ENCODE data around the gene CBARP. TPM values are rescaled to one million over a fixed set of nuclear protein-coding genes. Genes with fewer than 3 reads are reported as not detected.

Gene CBARP
- total and polyA plus RNA-seq, 2 donors (not counting 3 experiments of a cell fraction or from before 2014, with no cell fraction given), result 3.5 to 9.2 TPM

DNA sequence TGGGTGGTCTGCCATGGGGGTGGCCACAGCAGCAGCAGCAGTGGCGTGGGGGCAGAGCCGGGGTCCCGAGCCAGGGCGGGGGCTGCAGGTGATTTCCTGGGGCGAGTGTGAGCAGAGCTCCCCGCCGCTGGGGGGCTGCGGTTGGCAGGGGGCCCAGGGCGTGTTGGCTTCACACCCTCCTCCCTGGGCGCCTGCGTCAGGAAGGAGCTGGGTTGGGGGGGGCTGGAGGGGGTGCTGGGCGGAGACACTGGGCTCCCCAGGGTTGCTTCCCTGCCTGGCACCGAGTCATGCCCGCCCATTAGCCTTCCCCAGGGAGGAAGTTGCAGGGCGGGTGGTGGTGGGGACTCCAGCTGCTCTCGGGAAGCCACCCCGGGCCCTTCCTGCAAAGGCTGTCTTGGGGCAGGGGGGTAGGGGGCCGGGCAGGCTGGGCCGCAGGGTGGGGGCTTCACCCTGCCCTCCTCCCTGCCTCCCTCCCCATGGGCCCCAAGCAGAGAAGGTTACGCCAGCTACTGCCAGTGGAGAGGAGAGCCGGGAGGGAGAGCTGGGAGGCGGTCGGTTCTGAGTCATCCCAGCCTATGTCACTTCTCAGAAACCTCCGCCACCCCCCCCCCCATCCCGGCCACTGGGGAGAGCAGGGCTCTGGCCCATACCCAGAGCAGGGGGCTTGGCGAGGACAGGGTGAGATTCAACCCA lies 15.2 kb upstream of the CBARP start:
- H3K9ac ChIP-seq (replicated peaks; ENCODE audit: extremely low read depth, insufficient read depth, low read length), result peak overlapping the region; percentile 69
- no peaks in the 10 kb centered on the region for H3K27me3 ChIP-seq (ENCODE audit: control insufficient read depth in 2 of 2, insufficient read depth in 2 of 2, low read length in 2 of 2)
- FAIRE-seq (peak; percentile 85), DNase-seq (ENCODE audit: low read depth, low spot score) (peak; percentile 88)
- peak overlapping the region; percentile 90 for H3K27ac ChIP-seq (ENCODE audit: insufficient read depth, low read depth, low read length)
- intact Hi-C loops (cut with micrococcal nuclease) (loop anchor here (1.0 kb wide), 1 partner anchor 7 kb away; no protein-coding TSS in a partner anchor), dilution Hi-C loops (cut with MboI; ENCODE audit: extremely low pct_ligation_motif_present, low sequenced_read_pairs) (no loop called here)
- H2AFZ ChIP-seq (ENCODE audit: low read depth, low read length), result no peak overlapping the region
- H3K9me1 ChIP-seq (replicated peaks; ENCODE audit: control insufficient read depth, extremely low read depth, insufficient read depth, low read length), result no peaks in the 10 kb centered on the region
- no peaks in the 10 kb centered on the region for H3K9me3 ChIP-seq (replicated peaks; ENCODE audit: control insufficient read depth, insufficient read depth, low read length)
- ChIA-PET POLR2A (interaction anchor here (0.6 to 2.2 kb wide), 7 partner anchors 9 to 150 kb away, joined by 3 to 34 read pairs (median 8); partner anchors contain the start of gene CIRBP), CTCF (interaction anchor here (0.7 to 2.2 kb wide), 4 partner anchors 9 to 16 kb away, joined by 3 to 89 read pairs (median 27); partner anchors contain the start of gene CIRBP)
- H3K4me1 ChIP-seq (ENCODE audit: control insufficient read depth, extremely low read depth, insufficient read depth, low read length), result peaks cover 25% of the 10 kb centered on the region
- H4K20me1 ChIP-seq (replicated peaks; ENCODE audit: control insufficient read depth, extremely low read depth, insufficient read depth, low read length), result no peaks in the 10 kb centered on the region
- BruUV-seq (replicated peaks), result no TSS peak
- H3K4me2 ChIP-seq (ENCODE audit: insufficient read depth, low read length), result peak overlapping the region; percentile 66
- peak overlapping the region; percentile 13 to 85 (median 40) for H3K4me3 ChIP-seq (replicated peaks in 1 of 3; ENCODE audit: insufficient read depth in 1 of 3, low read depth in 1 of 3, low read length in 3 of 3)
- H3K79me2 ChIP-seq (ENCODE audit: control insufficient read depth, insufficient read depth, low read length), result peaks cover 63% of the 10 kb centered on the region
- H3K36me3 ChIP-seq (ENCODE audit: control insufficient read depth in 2 of 2, extremely low read depth in 1 of 2, insufficient read depth in 2 of 2, low read length in 2 of 2), result peaks cover 29 to 36% of the 10 kb centered on the region in 2 experiments
- peak; percentile 30 for TF ChIP-seq FOS (IDR thresholded peaks at IDR 0.05; ENCODE audit: borderline replicate concordance, insufficient read depth, low read length)
- TF ChIP-seq, protein P1, sequence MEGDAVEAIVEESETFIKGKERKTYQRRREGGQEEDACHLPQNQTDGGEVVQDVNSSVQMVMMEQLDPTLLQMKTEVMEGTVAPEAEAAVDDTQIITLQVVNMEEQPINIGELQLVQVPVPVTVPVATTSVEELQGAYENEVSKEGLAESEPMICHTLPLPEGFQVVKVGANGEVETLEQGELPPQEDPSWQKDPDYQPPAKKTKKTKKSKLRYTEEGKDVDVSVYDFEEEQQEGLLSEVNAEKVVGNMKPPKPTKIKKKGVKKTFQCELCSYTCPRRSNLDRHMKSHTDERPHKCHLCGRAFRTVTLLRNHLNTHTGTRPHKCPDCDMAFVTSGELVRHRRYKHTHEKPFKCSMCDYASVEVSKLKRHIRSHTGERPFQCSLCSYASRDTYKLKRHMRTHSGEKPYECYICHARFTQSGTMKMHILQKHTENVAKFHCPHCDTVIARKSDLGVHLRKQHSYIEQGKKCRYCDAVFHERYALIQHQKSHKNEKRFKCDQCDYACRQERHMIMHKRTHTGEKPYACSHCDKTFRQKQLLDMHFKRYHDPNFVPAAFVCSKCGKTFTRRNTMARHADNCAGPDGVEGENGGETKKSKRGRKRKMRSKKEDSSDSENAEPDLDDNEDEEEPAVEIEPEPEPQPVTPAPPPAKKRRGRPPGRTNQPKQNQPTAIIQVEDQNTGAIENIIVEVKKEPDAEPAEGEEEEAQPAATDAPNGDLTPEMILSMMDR (IDR thresholded peaks at IDR 0.05; ENCODE audit: extremely low read depth in 1 of 2, insufficient read depth in 1 of 2, low read depth in 1 of 2, low read length in 2 of 2), result peak in 1 of 2 donors; percentile 26
- TF ChIP-seq EZH2 (IDR thresholded peaks at IDR 0.05; ENCODE audit: borderline replicate concordance, low read depth, low read length, severe bottlenecking), result no peak
- no peak for TF ChIP-seq MAX (IDR thresholded peaks at IDR 0.05; ENCODE audit: insufficient read depth, insufficient read length)
